ENCODE measurements around the gene MSRB2. TPM values are rescaled to one million over a fixed set of nuclear protein-coding genes. Genes with fewer than 3 reads are reported as not detected.

Gene MSRB2
- total and polyA plus RNA-seq, 2 experiments from 2014 or later, result 9.5 to 34.6 TPM

DNA sequence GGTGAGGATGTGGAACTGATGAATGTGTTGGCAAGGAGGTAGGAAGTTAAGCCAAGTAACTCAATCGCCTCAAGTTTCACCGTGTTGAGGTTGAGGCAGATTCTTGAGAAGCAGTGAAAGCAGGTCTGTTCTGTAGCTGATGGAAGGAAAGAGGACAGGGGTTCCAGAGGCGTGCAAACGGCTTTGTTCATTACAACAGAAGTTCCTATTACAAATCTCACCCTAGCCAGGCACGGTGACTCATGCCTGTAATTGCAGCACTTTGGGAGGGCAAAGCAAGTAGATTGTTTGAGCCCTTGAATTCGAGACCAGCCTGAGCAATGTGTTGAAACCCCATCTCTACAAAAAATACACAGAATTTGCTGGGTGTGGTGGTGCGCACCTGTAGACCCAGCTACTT lies 59.8 kb downstream of the MSRB2 start:
- TF ChIP-seq STAT1 (IDR thresholded peaks at IDR 0.05; ENCODE audit: unreplicated experiment), result no peak
- TF ChIP-seq EZH2 (IDR thresholded peaks at IDR 0.05; ENCODE audit: low read depth, unreplicated experiment), result no peak
- TF ChIP-seq EZH2phosphoT487 (IDR thresholded peaks at IDR 0.05; ENCODE audit: unreplicated experiment), result no peak
- TF ChIP-seq, protein P1, sequence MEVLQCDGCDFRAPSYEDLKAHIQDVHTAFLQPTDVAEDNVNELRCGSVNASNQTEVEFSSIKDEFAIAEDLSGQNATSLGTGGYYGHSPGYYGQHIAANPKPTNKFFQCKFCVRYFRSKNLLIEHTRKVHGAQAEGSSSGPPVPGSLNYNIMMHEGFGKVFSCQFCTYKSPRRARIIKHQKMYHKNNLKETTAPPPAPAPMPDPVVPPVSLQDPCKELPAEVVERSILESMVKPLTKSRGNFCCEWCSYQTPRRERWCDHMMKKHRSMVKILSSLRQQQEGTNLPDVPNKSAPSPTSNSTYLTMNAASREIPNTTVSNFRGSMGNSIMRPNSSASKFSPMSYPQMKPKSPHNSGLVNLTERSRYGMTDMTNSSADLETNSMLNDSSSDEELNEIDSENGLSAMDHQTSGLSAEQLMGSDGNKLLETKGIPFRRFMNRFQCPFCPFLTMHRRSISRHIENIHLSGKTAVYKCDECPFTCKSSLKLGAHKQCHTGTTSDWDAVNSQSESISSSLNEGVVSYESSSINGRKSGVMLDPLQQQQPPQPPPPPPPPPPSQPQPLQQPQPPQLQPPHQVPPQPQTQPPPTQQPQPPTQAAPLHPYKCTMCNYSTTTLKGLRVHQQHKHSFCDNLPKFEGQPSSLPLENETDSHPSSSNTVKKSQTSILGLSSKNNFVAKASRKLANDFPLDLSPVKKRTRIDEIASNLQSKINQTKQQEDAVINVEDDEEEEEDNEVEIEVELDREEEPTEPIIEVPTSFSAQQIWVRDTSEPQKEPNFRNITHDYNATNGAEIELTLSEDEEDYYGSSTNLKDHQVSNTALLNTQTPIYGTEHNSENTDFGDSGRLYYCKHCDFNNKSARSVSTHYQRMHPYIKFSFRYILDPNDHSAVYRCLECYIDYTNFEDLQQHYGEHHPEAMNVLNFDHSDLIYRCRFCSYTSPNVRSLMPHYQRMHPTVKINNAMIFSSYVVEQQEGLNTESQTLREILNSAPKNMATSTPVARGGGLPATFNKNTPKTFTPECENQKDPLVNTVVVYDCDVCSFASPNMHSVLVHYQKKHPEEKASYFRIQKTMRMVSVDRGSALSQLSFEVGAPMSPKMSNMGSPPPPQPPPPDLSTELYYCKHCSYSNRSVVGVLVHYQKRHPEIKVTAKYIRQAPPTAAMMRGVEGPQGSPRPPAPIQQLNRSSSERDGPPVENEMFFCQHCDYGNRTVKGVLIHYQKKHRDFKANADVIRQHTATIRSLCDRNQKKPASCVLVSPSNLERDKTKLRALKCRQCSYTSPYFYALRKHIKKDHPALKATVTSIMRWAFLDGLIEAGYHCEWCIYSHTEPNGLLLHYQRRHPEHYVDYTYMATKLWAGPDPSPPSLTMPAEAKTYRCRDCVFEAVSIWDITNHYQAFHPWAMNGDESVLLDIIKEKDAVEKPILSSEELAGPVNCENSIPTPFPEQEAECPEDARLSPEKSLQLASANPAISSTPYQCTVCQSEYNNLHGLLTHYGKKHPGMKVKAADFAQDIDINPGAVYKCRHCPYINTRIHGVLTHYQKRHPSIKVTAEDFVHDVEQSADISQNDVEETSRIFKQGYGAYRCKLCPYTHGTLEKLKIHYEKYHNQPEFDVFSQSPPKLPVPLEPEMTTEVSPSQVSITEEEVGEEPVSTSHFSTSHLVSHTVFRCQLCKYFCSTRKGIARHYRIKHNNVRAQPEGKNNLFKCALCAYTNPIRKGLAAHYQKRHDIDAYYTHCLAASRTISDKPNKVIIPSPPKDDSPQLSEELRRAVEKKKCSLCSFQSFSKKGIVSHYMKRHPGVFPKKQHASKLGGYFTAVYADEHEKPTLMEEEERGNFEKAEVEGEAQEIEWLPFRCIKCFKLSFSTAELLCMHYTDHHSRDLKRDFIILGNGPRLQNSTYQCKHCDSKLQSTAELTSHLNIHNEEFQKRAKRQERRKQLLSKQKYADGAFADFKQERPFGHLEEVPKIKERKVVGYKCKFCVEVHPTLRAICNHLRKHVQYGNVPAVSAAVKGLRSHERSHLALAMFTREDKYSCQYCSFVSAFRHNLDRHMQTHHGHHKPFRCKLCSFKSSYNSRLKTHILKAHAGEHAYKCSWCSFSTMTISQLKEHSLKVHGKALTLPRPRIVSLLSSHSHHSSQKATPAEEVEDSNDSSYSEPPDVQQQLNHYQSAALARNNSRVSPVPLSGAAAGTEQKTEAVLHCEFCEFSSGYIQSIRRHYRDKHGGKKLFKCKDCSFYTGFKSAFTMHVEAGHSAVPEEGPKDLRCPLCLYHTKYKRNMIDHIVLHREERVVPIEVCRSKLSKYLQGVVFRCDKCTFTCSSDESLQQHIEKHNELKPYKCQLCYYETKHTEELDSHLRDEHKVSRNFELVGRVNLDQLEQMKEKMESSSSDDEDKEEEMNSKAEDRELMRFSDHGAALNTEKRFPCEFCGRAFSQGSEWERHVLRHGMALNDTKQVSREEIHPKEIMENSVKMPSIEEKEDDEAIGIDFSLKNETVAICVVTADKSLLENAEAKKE (CRISPR knock-in tag; IDR thresholded peaks at IDR 0.05), result no peak
- no peak for TF ChIP-seq JUNB (IDR thresholded peaks at IDR 0.05; ENCODE audit: unreplicated experiment)
- TF ChIP-seq, protein P2, sequence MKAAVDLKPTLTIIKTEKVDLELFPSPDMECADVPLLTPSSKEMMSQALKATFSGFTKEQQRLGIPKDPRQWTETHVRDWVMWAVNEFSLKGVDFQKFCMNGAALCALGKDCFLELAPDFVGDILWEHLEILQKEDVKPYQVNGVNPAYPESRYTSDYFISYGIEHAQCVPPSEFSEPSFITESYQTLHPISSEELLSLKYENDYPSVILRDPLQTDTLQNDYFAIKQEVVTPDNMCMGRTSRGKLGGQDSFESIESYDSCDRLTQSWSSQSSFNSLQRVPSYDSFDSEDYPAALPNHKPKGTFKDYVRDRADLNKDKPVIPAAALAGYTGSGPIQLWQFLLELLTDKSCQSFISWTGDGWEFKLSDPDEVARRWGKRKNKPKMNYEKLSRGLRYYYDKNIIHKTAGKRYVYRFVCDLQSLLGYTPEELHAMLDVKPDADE (IDR thresholded peaks at IDR 0.05), result no peak
- TF ChIP-seq POLR2AphosphoS5 (IDR thresholded peaks at IDR 0.05; ENCODE audit: low read depth), result no peak
- no peak for TF ChIP-seq NANOG (IDR thresholded peaks at IDR 0.05; ENCODE audit: borderline replicate concordance)
- TF ChIP-seq CREB1 (CRISPR knock-in tag; IDR thresholded peaks at IDR 0.05; ENCODE audit: low read depth), result no peak
- TF ChIP-seq ZNF331 (CRISPR knock-in tag; IDR thresholded peaks at IDR 0.05; ENCODE audit: low read depth), result no peak
- TF ChIP-seq ZNF114 (CRISPR knock-in tag; IDR thresholded peaks at IDR 0.05), result no peak
- TF ChIP-seq, protein P3, sequence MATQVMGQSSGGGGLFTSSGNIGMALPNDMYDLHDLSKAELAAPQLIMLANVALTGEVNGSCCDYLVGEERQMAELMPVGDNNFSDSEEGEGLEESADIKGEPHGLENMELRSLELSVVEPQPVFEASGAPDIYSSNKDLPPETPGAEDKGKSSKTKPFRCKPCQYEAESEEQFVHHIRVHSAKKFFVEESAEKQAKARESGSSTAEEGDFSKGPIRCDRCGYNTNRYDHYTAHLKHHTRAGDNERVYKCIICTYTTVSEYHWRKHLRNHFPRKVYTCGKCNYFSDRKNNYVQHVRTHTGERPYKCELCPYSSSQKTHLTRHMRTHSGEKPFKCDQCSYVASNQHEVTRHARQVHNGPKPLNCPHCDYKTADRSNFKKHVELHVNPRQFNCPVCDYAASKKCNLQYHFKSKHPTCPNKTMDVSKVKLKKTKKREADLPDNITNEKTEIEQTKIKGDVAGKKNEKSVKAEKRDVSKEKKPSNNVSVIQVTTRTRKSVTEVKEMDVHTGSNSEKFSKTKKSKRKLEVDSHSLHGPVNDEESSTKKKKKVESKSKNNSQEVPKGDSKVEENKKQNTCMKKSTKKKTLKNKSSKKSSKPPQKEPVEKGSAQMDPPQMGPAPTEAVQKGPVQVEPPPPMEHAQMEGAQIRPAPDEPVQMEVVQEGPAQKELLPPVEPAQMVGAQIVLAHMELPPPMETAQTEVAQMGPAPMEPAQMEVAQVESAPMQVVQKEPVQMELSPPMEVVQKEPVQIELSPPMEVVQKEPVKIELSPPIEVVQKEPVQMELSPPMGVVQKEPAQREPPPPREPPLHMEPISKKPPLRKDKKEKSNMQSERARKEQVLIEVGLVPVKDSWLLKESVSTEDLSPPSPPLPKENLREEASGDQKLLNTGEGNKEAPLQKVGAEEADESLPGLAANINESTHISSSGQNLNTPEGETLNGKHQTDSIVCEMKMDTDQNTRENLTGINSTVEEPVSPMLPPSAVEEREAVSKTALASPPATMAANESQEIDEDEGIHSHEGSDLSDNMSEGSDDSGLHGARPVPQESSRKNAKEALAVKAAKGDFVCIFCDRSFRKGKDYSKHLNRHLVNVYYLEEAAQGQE (IDR thresholded peaks at IDR 0.05; ENCODE audit: unreplicated experiment), result no peak
- no peak for TF ChIP-seq CTCF (conservative IDR thresholded peaks at IDR 0.05; ENCODE audit: low read depth in 2 of 2)
- Histone ChIP-seq H3F3A (replicated peaks; ENCODE audit: low read depth) (no peaks in the 10 kb centered on the region), H3K36me3 (ENCODE audit: insufficient read depth) (no peaks in the 10 kb centered on the region), H3K27me3 (ENCODE audit: insufficient read depth) (no peaks in the 10 kb centered on the region), H3K27ac (ENCODE audit: low read depth) (no peak overlapping the region), H3K4me3 (no peak overlapping the region), H3K9me2 (ENCODE audit: insufficient read depth) (no peaks in the 10 kb centered on the region), H2AFZ (0 out of 2 replicates have a peak overlapping the region, but pooled peaks have one; percentile 10), H3K4me1 (ENCODE audit: insufficient read depth) (no peaks in the 10 kb centered on the region), H4K20me1 (replicated peaks; ENCODE audit: insufficient read depth) (no peaks in the 10 kb centered on the region), H3K79me2 (replicated peaks; ENCODE audit: insufficient read depth) (no peaks in the 10 kb centered on the region), H3K4me2 (no peak overlapping the region)
- H3K36me3 Mint-ChIP-seq (ENCODE audit: low read depth), result no peaks in the 10 kb centered on the region
- H3K27me3 Mint-ChIP-seq (ENCODE audit: insufficient read depth, low read depth, poor library complexity), result peaks cover 5% of the 10 kb centered on the region
- DNase-seq (ENCODE audit: low spot score) (no peak), ATAC-seq (no peak)
- H3K4me1 Mint-ChIP-seq, result peaks cover 9% of the 10 kb centered on the region
- H3K27ac Mint-ChIP-seq, result no peak overlapping the region
- H3K9me3 Mint-ChIP-seq, result no peaks in the 10 kb centered on the region
- H3K4me3 Mint-ChIP-seq, result no peak overlapping the region
